LoVo (cell line): ENCODE measurements around the gene TSPAN5.
"Not testable (repeated sequence)": the region's sequence is repeated elsewhere in the genome, so short reads cannot be mapped to it uniquely, and the experiment has no call there.

Experiments
- DNase-seq: peaks from one replicate; pipeline ENCODE4 v3.0.0-alpha.2; 2016; ENCODE audit warnings: low spot score

The TSPAN5 gene

GRCh38 chr4:98546910-98547594 lies 111.4 kb downstream of the TSPAN5 start:
- no peak for DNase-seq

GRCh38 chr4:98544818-98545414 lies 113.5 kb downstream of the TSPAN5 start:
- no peak for DNase-seq

GRCh38 chr4:98544141-98544817 lies 114.1 kb downstream of the TSPAN5 start:
- DNase-seq: no peak

GRCh38 chr4:98542011-98542410 lies 116.4 kb downstream of the TSPAN5 start:
- no peak for DNase-seq

- DNase-seq: no peak
Measured at GRCh38 chr4:98540803-98541202, 117.6 kb downstream of the TSPAN5 start.

DNA sequence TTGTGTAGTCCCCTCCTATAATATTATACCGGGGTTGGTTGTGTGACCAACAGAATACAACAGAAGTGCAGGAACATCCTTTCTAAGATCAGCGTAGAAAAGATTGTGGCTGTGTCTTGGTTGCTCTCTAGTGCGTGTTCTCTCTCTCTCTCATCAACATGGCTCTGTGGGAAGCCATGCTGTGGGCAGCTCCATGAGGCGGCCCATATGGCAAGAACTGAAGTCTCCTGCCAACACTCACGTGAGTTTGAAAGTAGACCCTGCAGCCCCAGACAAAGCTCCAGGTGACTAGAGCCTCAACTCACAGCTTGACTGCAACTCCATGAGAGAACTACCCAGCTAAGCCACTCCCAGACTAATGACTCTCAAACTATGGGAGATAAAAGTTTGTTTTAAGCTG lies 118.7 kb downstream of the TSPAN5 start:
- DNase-seq: no peak

DNA sequence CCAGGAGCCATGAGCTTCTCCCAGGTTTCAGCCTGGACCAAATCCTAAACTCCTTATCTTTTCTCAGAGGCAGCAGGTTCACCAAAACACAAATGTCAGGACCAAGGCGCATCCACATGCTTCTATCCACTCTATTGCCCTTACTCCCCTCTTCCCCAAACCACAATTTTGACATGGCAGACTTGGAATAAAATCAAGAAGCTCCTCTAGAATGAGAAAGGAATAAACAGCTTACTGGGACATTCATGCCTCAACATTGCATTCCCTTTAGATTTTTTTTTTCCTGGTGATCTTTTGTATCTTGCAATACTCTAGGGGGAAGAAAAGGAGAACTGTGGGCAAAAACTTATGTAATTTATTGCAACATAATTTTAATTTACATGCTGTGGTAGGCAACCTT lies 119.1 kb downstream of the TSPAN5 start:
- DNase-seq: no peak

DNA sequence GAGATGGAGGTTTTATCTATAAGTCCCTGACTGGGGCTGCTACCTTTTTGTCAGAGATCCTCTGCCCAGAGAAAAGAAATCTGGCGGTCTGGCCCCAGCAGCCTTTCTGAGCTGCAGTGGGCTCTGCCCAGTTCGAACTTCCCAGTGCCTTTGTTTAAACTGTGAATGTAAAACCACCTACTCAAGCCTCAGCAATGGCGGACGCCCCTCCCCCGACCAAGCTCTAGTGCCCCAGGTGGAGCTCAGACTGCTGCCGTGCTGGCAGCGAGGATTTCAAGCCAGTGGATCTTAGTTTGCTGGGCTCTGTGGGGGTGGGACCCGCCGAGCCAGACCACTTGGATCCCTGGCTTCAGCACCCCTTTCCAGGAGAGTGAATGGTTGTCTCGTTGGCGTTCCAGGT lies 121.8 kb downstream of the TSPAN5 start:
- DNase-seq: no peak

DNA sequence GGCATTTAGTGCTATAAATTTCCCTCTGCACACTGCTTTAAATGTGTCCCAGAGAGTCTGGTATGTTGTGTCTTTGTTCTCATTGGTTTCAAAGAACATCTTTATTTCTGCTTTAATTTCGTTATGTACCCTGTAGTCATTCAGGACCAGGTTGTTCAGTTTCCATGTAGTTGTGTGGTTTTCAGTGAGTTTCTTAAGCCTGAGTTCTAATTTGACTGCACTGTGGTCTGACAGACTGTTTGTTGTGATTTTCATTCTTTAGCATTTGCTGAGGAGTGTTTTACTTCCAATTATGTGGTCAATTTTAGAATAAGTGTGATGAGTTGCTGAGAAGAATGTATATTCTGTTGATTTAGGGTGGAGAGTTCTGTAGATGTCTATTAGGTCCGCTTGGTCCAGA lies 124.3 kb downstream of the TSPAN5 start:
- DNase-seq: not testable (repeated sequence)

DNA sequence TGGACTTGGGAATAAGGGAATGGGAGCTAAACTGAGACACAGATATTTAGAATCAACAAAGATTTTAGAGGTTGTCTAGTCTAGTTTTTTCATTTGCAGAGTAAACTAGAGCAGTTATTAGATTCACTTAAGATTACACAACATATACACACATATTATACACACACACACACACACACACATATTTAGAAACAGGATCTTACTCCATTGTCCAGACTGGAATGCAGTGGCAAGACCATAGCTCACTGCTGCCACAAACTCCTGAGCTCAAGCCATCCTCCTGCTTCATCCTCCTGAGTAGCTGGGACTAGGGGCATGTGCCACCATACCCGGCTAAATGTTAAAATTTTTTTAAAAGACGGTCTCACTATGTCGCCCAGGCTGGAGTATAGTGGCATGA lies 127.8 kb downstream of the TSPAN5 start:
- no peak for DNase-seq

- DNase-seq: no peak
Measured at GRCh38 chr4:98529970-98530569, 128.3 kb downstream of the TSPAN5 start.

GRCh38 chr4:98528882-98529281 lies 129.5 kb downstream of the TSPAN5 start:
- DNase-seq: no peak

- no peak for DNase-seq
Measured at GRCh38 chr4:98527534-98528269, 130.7 kb downstream of the TSPAN5 start.

GRCh38 chr4:98524230-98524629 lies 134.2 kb downstream of the TSPAN5 start:
- DNase-seq: no peak

GRCh38 chr4:98522636-98523395 lies 135.6 kb downstream of the TSPAN5 start:
- DNase-seq: no peak

GRCh38 chr4:98522062-98522461 lies 136.3 kb downstream of the TSPAN5 start:
- DNase-seq: no peak

- DNase-seq: no peak
Measured at GRCh38 chr4:98521486-98521885, 136.9 kb downstream of the TSPAN5 start.

- no peak for DNase-seq
Measured at GRCh38 chr4:98519268-98519977, 139.0 kb downstream of the TSPAN5 start.

- DNase-seq: no peak
Measured at GRCh38 chr4:98518559-98519267, 139.7 kb downstream of the TSPAN5 start.
